Measurements from ENCODE around the gene WNT7B.

GRCh38 chr22:46025225-46025972 is 48.4 kb upstream of the WNT7B start:
- TF ChIP-seq, protein P1, sequence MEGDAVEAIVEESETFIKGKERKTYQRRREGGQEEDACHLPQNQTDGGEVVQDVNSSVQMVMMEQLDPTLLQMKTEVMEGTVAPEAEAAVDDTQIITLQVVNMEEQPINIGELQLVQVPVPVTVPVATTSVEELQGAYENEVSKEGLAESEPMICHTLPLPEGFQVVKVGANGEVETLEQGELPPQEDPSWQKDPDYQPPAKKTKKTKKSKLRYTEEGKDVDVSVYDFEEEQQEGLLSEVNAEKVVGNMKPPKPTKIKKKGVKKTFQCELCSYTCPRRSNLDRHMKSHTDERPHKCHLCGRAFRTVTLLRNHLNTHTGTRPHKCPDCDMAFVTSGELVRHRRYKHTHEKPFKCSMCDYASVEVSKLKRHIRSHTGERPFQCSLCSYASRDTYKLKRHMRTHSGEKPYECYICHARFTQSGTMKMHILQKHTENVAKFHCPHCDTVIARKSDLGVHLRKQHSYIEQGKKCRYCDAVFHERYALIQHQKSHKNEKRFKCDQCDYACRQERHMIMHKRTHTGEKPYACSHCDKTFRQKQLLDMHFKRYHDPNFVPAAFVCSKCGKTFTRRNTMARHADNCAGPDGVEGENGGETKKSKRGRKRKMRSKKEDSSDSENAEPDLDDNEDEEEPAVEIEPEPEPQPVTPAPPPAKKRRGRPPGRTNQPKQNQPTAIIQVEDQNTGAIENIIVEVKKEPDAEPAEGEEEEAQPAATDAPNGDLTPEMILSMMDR (IDR thresholded peaks at IDR 0.05): no peak
- no peak for TF ChIP-seq POLR2A (IDR thresholded peaks at IDR 0.05)

Measured in testis (tissue), 2 donors.